Ectodermal cell (in vitro differentiated cells): ENCODE results near the gene ILKAP.

Source experiments
- H3K27ac ChIP-seq: 2 replicates; pipeline ENCODE4 v1.7.0; 2013; ENCODE audit warnings: mild to moderate bottlenecking, low read depth, low read length; ENCODE audit not compliant: insufficient read depth, poor library complexity, severe bottlenecking
- H3K27me3 ChIP-seq: 2 replicates; pipeline ENCODE4 v1.7.0; 2013; ENCODE audit warnings: mild to moderate bottlenecking, low read length; ENCODE audit not compliant: insufficient read depth, control insufficient read depth, poor library complexity, severe bottlenecking
- H3K36me3 ChIP-seq: one replicate; pipeline ENCODE4 v1.7.0; 2013; ENCODE audit warnings: low read length; ENCODE audit not compliant: control insufficient read depth, insufficient read depth
- H3K4me1 ChIP-seq: one replicate; pipeline ENCODE4 v1.7.0; 2013; ENCODE audit warnings: low read length; ENCODE audit not compliant: control insufficient read depth, insufficient read depth
- H3K4me3 ChIP-seq: 2 replicates; pipeline ENCODE4 v1.7.0; 2013; ENCODE audit warnings: low read depth, low read length, control low read depth; ENCODE audit not compliant: insufficient read depth
- H3K9me3 ChIP-seq: 2 replicates; pipeline ENCODE4 v1.7.0; 2013; ENCODE audit warnings: mild to moderate bottlenecking, low read length, moderate library complexity; ENCODE audit not compliant: control insufficient read depth
- WGBS, 2 experiments: methylation state at CpG; one replicate each; pipeline ENCODE4 v1.1.7; 2013; ENCODE audit warnings: missing lambda C conversion rate in 2 of 2; 5-methylcytosine and 5-hydroxymethylcytosine counted together

Gene ILKAP

DNA sequence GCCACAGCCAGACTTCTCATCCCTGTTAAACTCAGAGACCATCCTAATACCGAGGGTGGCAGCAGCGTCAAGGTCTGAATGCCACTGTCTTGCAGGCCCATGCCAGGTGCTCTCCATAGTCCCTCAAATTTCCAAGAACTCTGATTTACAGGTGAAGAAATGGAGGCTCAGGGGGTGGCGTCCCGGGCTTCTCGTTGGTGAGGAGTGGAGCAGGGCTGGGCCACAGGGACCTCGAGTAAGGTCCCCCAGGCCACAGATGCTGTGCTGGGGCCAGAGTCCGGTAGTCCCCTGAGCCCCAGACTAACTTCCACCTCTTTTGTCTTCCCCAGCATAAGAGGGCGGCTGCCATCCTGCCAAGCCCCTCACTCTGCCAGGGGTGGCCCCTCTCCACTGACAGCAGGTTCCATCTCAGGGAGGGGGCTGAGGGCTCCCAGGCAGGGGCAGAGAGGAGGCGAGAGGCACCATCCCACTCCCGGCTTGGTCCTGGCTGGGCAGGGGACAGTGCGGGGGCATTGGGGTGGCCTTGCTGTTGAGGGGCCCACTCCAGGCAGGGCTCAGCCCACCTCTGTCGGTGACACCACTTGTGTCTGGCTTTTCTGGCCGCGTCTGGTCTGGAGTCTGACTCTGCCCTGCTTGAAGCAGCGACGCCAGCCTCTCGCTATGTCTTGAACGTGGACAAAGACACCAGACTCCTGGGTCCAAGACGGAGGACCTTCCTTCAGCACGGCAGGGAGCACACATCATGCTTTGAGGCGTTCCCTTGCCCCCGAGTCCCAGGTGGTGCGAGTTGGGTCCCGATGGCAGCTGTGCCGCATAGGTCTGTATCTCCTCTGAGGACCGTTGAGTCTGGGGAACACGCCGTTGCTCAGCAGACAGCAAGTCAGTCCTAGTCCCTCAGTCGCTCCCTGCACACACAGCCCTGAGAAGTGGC, 80.9 kb downstream of the ILKAP start:
- Histone ChIP-seq H3K4me1 (peaks cover 8% of the 10 kb centered on the region), H3K4me3 (no peak overlapping the region), H3K27me3 (peaks cover 7% of the 10 kb centered on the region), H3K9me3 (no peaks in the 10 kb centered on the region), H3K27ac (no peak overlapping the region), H3K36me3 (no peaks in the 10 kb centered on the region)
- 91 to 93% methylated on average over 29 of the region's 29 CpGs for WGBS, 2 experiments

DNA sequence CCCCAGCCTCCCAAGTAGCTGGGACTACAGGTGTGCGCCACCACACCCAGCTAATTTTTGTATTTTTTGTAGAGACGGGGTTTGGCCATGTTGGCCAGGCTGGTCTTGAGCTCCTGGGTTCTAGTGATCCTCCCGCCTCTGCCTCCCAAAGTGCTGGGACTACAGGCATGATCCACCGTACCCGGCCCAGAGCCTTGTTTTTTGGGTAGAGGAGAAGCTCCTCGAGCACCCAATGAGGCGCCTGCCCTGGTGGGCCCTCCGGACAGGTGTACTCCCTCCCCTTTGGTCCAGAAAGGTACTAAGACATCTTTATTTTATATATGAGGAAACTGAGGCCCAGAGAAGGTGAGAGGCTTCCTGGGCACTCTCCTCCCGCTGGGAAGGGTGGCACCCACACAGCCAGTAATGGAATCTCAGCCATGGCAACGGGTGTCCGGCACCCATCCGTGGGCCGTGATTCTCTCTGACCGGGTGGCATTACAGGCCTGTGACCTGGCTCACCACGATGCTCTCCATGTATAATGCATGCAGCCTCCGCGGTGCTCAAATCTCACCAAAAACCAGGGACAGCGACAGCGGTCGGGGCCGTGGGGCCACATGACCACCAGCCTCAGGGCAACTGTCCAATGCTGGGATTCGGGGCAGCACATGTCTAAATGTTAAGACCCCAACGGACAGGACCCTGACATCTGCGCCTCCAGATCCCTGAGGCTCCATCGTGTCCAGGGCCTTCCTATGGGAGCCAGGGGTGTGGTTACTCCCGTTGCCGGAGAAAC, 81.8 kb downstream of the ILKAP start:
- peaks cover 7% of the 10 kb centered on the region for H3K27me3 ChIP-seq
- no peaks in the 10 kb centered on the region for H3K36me3 ChIP-seq
- WGBS, 2 experiments = 89 to 94% methylated on average over 27 of the region's 27 CpGs
- H3K4me1 ChIP-seq = peaks cover 8% of the 10 kb centered on the region
- H3K4me3 ChIP-seq = no peak overlapping the region
- no peak overlapping the region for H3K27ac ChIP-seq
- H3K9me3 ChIP-seq = no peaks in the 10 kb centered on the region

DNA sequence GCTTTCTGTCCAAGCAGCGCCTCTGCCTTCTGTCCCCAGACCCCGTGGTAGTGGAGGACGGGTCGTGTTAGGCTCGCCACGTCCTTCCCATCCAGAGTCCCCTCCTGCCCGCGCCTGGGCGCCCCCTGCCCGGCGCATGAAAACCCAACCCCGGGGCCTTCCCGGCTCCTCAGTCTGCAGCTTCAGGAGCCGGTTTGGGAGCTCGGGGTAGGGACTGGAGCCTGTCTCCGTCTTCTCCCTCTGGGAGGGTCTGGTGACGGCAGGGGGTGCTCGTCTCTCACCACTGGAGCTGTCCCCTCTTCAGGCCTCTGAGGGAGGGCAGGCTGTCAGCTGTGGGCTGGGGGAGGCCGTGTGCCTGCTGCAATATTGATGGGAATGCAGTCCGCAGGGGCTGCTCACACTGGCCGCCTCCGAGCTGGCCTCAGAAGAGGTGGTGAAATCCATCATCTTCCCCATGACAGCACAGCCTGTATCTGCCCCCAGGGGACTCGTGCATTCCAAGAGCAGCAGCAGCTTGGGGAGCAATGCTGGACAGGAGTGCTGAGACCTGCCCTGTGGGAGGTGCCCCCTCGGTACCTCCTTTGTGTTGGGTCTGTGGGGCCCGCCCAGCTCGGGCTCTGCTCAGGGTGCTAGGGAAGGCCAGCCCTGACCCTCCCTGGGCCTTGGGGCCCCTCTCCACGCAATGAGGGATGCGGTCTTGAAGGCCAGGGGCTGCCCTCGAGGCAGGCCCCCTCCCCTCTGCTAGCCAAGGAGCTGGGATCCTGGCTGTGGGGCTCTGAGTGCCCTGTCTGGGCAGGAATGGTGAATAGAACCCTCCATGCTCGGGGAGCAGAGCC, 82.8 kb downstream of the ILKAP start:
- 49 to 51% methylated on average over 30 of the region's 30 CpGs for WGBS, 2 experiments
- no peaks in the 10 kb centered on the region for H3K9me3 ChIP-seq
- H3K27me3 ChIP-seq = peaks cover 7% of the 10 kb centered on the region
- no peak overlapping the region for H3K27ac ChIP-seq
- H3K4me1 ChIP-seq = peaks cover 8% of the 10 kb centered on the region
- H3K36me3 ChIP-seq = no peaks in the 10 kb centered on the region
- no peak overlapping the region for H3K4me3 ChIP-seq
